HG03064 (cell line): Measurements from ENCODE around the gene SPDYE16.
"Not testable (repeated sequence)": the region's sequence is repeated elsewhere in the genome, so short reads cannot be mapped to it uniquely, and the experiment has no call there.

Experiments used
- ATAC-seq: cut with Tn5 transposase; IDR thresholded peaks from one replicate; pipeline ENCODE4 v1.9.1; 2021; ENCODE audit warnings: low read depth; ENCODE audit not compliant: unreplicated experiment

SPDYE16 gene

GRCh38 chr7:76543197-76543596 lies at the start of gene SPDYE16:
TSS of gene SPDYE16 (minus strand) at chr7:76543297. CDS start at chr7:76541459, 1,838 bp downstream.
- not testable (repeated sequence) for ATAC-seq

GRCh38 chr7:76592694-76593093 lies 49.6 kb upstream of the SPDYE16 start:
- not testable (repeated sequence) for ATAC-seq

GRCh38 chr7:76591602-76592304 lies 48.7 kb upstream of the SPDYE16 start:
- peak; percentile 81 for ATAC-seq

GRCh38 chr7:76591033-76591432 lies 47.9 kb upstream of the SPDYE16 start:
- ATAC-seq: not testable (repeated sequence)

- not testable (repeated sequence) for ATAC-seq
Observed at GRCh38 chr7:76588586-76588985, 45.5 kb upstream of the SPDYE16 start.

- ATAC-seq: not testable (repeated sequence)
Observed at GRCh38 chr7:76586585-76587315, 43.7 kb upstream of the SPDYE16 start.

- ATAC-seq: not testable (repeated sequence)
Observed at GRCh38 chr7:76583636-76584281, 40.7 kb upstream of the SPDYE16 start.

GRCh38 chr7:76582848-76583631 lies 39.9 kb upstream of the SPDYE16 start:
- not testable (repeated sequence) for ATAC-seq

GRCh38 chr7:76575919-76576655 lies 33.0 kb upstream of the SPDYE16 start:
- ATAC-seq: not testable (repeated sequence)

- not testable (repeated sequence) for ATAC-seq
Observed at GRCh38 chr7:76575431-76575830, 32.3 kb upstream of the SPDYE16 start.

- not testable (repeated sequence) for ATAC-seq
Observed at GRCh38 chr7:76572296-76572695, 29.2 kb upstream of the SPDYE16 start.

GRCh38 chr7:76570324-76570775 lies 27.3 kb upstream of the SPDYE16 start:
- ATAC-seq: not testable (repeated sequence)

- not testable (repeated sequence) for ATAC-seq
Observed at GRCh38 chr7:76568742-76569141, 25.6 kb upstream of the SPDYE16 start.

- ATAC-seq: not testable (repeated sequence)
Observed at GRCh38 chr7:76567753-76568152, 24.7 kb upstream of the SPDYE16 start.

GRCh38 chr7:76567311-76567710 lies 24.2 kb upstream of the SPDYE16 start:
- not testable (repeated sequence) for ATAC-seq

- ATAC-seq: not testable (repeated sequence)
Observed at GRCh38 chr7:76565001-76565400, 21.9 kb upstream of the SPDYE16 start.

- ATAC-seq: not testable (repeated sequence)
Observed at GRCh38 chr7:76561342-76561741, 18.2 kb upstream of the SPDYE16 start.

GRCh38 chr7:76560157-76560556 lies 17.1 kb upstream of the SPDYE16 start:
- ATAC-seq: not testable (repeated sequence)

- not testable (repeated sequence) for ATAC-seq
Observed at GRCh38 chr7:76559685-76560084, 16.6 kb upstream of the SPDYE16 start.

GRCh38 chr7:76551992-76552391 lies 8.9 kb upstream of the SPDYE16 start:
- not testable (repeated sequence) for ATAC-seq
